HFF-Myc (cell line): ENCODE results near the gene WDR18.

Experiments
- DNase-seq: peaks from one replicate; pipeline ENCODE4 v3.0.0-alpha.2; 2011; ENCODE audit warnings: low read depth; ENCODE audit errors: extremely low read depth
- H3K4me3 ChIP-seq: replicated peaks from 2 replicates; pipeline ENCODE4 v1.5.1; 2011; ENCODE audit warnings: low read depth, mild to moderate bottlenecking, control low read depth, low read length
- CTCF ChIP-seq: IDR thresholded peaks from 2 replicates; pipeline ENCODE4 v1.5.1; 2012; ENCODE audit warnings: mild to moderate bottlenecking, low read depth, low read length, control low read depth; ENCODE audit errors: missing control alignments

Gene WDR18

GRCh38 chr19:939922-940321 lies 44.2 kb upstream of the WDR18 start:
- TF ChIP-seq CTCF, result no peak
- H3K4me3 ChIP-seq, result no peak overlapping the region
- no peak for DNase-seq

GRCh38 chr19:940591-941291 lies 43.4 kb upstream of the WDR18 start:
- H3K4me3 ChIP-seq, result no peak overlapping the region
- TF ChIP-seq CTCF, result no peak
- no peak for DNase-seq

GRCh38 chr19:941292-942132 lies 42.6 kb upstream of the WDR18 start:
- DNase-seq, result no peak
- H3K4me3 ChIP-seq, result no peak overlapping the region
- TF ChIP-seq CTCF, result no peak

GRCh38 chr19:942133-942645 lies 42.0 kb upstream of the WDR18 start:
- no peak overlapping the region for H3K4me3 ChIP-seq
- no peak for TF ChIP-seq CTCF
- DNase-seq, result no peak

- no peak overlapping the region for H3K4me3 ChIP-seq
- no peak for DNase-seq
These were observed 40.5 kb upstream of the WDR18 start for GRCh38 chr19:943551-944170.

More at GRCh38 chr19:943551-944170, 40.5 kb upstream of the WDR18 start:
- TF ChIP-seq CTCF, result no peak
